Muscle layer of colon (tissue), 2 donors: ENCODE measurements around the gene DNAJC4.
A peak's percentile ranks its signal among the peaks of the same experiment; 100 is the strongest.

ENCODE experiments used
- H3K27ac ChIP-seq: one replicate; pipeline ENCODE4 v1.7.0; 2013; ENCODE audit warnings: low read depth, mild to moderate bottlenecking, low read length, moderate library complexity
- H3K27me3 ChIP-seq, 2 donors: one replicate each; pipeline ENCODE4 v1.7.0; 2013; ENCODE audit warnings: low read length in 2 of 2, mild to moderate bottlenecking in 2 of 2; ENCODE audit not compliant: insufficient read depth in 2 of 2, control insufficient read depth in 1 of 2
- H3K36me3 ChIP-seq: one replicate; pipeline ENCODE4 v1.7.0; 2013; ENCODE audit warnings: mild to moderate bottlenecking, low read length; ENCODE audit not compliant: insufficient read depth
- H3K4me1 ChIP-seq: one replicate; pipeline ENCODE4 v1.7.0; 2013; ENCODE audit warnings: mild to moderate bottlenecking, low read length; ENCODE audit not compliant: insufficient read depth
- H3K4me3 ChIP-seq, 2 donors: one replicate each; pipeline ENCODE4 v1.7.0; 2013; ENCODE audit warnings: low read length in 2 of 2, low read depth in 1 of 2, mild to moderate bottlenecking in 1 of 2, moderate library complexity in 1 of 2
- H3K9ac ChIP-seq: one replicate; pipeline ENCODE4 v1.7.0; 2013; ENCODE audit warnings: low read length
- H3K9me3 ChIP-seq: one replicate; pipeline ENCODE4 v1.7.0; 2013; ENCODE audit warnings: mild to moderate bottlenecking, low read length
- donor health status: abdominal sarcoma.
- donor health status: Adenocarcinoma of cecum.

Gene DNAJC4

DNA sequence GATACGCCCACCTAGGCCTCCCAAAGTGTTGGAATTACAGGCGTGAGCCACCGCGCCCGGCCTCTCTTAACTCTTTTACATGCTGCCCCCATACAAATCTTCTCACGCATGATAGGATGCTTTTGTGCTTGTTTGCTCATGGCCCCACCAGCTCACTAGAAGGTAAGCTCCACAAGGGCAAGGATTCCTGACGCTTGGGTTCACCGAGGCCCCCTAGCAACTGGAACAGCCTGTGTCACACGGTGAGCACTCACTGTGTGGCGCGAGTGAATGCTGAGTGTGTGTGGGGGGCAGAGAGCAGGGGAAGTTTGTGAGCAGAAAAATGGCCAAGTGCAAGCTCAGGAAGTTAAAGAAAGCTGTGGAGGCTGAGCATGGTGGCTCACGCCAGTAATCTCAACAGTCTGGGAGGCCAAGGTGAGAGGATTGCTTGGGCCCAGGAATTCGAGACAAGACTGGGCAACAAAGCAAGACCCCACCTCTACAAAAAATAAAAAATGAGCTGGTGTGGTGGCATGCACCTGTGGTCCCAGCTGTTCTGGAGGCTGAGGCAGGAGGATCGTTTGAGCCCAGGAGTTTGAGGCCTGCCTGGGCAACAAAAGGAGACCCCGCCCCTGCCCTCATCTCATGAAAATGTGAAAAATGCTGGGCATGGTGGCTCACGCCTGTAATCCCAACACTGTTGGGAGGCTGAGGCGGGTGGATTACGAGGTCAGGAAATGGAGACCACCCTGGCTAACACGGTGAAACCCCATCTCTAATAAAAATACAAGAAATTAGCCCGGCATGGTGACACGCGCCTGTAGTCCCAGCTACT, 51.8 kb downstream of the DNAJC4 start:
- Histone ChIP-seq H3K36me3 (peaks cover 18% of the 10 kb centered on the region), H3K27me3 (no peaks in the 10 kb centered on the region), H3K4me1 (peaks cover 19% of the 10 kb centered on the region), H3K27ac (no peak overlapping the region), H3K4me3 (no peak overlapping the region), H3K9ac (no peak overlapping the region), H3K9me3 (no peaks in the 10 kb centered on the region)

DNA sequence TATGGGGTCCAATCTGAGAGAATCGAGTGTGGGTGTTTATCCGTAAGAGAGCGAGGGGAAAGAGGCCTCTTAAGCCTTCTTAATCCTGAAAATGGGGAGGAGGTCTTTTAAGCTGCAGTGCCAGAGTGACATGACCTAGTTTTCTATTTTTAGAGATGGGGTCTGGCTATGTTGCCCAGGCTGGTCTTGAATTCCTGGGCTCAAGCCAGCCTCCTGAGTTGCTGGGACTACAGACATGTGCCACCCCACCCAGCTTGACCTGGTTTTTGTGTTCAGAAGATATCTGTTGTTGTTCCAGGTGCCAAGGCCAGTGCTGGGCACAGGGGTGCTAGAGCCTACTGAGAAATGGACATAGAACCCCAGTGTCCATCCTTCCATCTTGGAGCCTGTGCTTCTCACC, 52.7 kb downstream of the DNAJC4 start:
- H3K4me1 ChIP-seq: peaks cover 19% of the 10 kb centered on the region
- no peaks in the 10 kb centered on the region for H3K27me3 ChIP-seq
- H3K9me3 ChIP-seq: no peaks in the 10 kb centered on the region
- no peak overlapping the region for H3K4me3 ChIP-seq
- H3K9ac ChIP-seq: peak overlapping the region; percentile 93
- peaks cover 16% of the 10 kb centered on the region for H3K36me3 ChIP-seq
- H3K27ac ChIP-seq: no peak overlapping the region
